Head of caudate nucleus (tissue), 42 donors: Measurements from ENCODE around the gene LRRC57.

Source experiments
- DNase-seq, 42 donors: peaks; one replicate each; pipeline versions ENCODE4 v3.0.0 to v3.0.0-alpha.2; 2020 to 2021; ENCODE audit warnings: mixed read lengths in 7 of 42
- intact Hi-C: fragments of 100-400 bp; cut with DNase I; formaldehyde crosslinking; loops from one replicate; pipeline ENCODE4 v1.15.0; 2022

LRRC57 gene

DNA sequence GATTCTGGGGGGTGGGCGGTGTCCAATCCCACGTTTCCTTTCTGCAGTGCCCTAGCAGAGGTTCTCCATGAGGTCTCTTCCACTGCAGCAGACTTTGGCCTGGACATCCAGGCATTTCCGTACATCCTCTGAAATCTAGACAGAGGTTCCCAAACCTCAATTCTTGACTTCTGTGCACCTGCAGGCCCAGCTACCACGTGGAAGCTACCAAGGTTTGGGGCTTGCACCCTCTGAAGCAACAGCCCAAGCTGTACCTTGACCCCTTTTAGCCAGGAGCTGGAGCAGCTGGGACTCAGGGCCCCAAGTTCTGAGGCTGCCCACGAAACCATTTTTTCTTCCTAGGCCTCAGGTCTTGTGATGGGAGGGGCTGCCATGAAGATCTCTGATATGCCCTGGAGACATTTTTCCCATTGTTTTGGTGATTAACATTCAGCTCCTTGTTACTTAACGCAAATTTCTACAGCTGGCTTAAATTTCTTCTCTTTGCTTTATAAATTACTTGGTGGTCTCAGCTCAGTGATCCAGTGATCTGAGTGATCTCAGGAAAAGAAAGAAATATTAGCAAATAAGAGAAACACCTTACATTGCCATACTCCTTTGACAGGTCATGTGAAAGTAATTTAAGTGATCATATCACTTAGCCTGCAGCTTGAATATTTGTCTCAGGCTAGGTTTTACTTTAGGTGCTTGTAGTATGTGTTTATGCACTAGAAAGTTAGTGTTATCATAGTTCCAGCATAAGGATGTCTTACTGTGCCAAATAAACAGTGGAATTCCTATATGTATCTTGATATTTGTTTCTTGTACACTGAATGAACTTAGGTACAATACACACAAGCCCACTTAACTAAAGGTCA lies 50.2 kb downstream of the LRRC57 start:
- no peak for DNase-seq
- intact Hi-C loops, result loop anchor here (5.0 to 10.0 kb wide), 2 partner anchors 46 to 79 kb away; partner anchors contain the start of genes HAUS2, LRRC57 and STARD9

DNA sequence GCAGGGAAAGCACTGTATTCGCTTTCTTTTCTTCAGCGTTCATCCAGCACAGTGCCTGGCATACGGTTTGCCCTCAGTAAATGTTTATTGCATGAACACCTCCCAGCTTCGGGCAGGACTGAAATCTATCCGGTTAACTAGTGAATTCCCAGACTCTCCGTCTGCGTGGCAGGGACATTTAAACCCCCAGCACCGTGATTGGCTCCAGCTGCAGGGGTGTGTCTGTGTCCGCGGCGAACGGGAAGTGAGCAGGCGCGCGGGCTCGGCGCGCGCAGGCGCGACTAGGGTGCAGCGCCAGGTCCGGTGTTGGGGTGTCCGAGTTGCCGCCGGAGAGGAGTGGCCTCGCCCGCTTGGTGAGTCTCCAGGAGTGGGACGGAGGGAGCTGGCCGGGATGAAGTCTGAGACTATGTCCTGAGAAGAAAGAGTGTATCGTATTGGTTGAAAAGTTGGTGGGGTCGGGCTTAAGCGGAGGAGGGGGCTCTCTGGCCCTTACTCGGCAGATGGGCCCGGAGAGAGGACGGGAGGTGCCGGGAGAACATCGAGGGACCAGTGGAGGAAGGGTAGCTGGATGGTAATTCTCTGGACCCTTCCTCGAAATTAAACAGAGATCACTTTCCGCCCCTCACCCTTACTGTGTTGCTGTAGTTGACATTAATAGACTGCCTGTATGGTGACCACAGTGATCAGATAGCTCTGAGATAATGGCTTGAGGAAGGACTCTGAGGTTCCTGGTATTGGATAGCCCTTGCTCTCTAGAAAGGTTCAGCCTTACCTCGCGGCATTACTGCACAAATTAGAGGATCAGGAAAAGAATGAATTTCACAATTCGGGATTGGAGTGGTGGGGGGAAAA lies 53.0 kb downstream of the LRRC57 start, which contains the start of gene SNAP23:
Gene SNAP23 (plus strand): TSS at position 274 of the 852 bp plus-strand sequence. CDS start 16,213 bp downstream, outside the sequence.
- intact Hi-C loops, result loop anchor here (5.0 to 10.0 kb wide), 2 partner anchors 49 to 82 kb away; partner anchors contain the start of genes HAUS2, LRRC57 and STARD9

DNA sequence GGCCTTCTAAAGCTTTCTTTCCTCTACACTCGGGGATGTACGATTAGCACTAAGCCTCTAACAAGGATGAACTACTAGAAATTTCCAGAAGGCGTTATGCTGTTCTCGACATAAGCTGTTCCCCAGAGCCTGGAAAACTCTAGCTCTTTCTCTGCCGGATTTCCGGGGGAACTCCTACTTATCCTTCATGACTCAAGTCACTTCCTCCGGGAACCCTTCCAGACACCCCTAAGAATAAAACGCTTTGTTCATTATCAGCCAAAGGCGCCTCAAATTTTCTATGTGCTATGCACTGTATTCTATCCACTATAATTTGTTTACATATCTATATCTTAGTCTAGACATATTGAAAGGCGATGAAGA lies 53.6 kb downstream of the LRRC57 start:
- intact Hi-C loops, result loop anchor here (5.0 to 10.0 kb wide), 2 partner anchors 50 to 82 kb away; partner anchors contain the start of genes HAUS2, LRRC57 and STARD9
- peak in 41 of 42 donors; percentile 16 to 90 (median 71) for DNase-seq

More for the DNA sequence above, 53.0 kb downstream of the LRRC57 start, which contains the start of gene SNAP23:
- peak; percentile 83 to 96 (median 92) for DNase-seq

DNA sequence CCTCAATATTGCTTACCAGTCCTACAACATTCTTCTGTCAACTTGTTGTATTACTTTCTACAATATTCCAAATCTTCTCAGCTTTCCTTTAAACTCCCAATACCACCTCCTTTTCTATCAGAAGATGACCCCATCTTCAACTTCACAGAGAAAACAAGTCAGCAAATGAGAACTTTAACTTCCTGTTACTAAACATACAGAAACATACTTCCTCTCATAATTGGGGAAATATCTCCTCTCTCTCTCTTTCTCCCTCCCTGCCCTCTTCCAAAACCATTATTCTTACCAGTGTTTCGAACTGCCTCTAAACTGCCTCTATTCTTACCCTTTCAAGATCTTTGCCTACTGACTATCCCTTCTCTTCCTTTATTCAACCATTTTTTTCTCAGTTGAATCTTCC lies 54.9 kb downstream of the LRRC57 start:
- no peak for DNase-seq
- intact Hi-C loops, result loop anchor here (10.0 kb wide), 1 partner anchor 51 kb away; the partner anchor contains the start of genes HAUS2 and LRRC57

DNA sequence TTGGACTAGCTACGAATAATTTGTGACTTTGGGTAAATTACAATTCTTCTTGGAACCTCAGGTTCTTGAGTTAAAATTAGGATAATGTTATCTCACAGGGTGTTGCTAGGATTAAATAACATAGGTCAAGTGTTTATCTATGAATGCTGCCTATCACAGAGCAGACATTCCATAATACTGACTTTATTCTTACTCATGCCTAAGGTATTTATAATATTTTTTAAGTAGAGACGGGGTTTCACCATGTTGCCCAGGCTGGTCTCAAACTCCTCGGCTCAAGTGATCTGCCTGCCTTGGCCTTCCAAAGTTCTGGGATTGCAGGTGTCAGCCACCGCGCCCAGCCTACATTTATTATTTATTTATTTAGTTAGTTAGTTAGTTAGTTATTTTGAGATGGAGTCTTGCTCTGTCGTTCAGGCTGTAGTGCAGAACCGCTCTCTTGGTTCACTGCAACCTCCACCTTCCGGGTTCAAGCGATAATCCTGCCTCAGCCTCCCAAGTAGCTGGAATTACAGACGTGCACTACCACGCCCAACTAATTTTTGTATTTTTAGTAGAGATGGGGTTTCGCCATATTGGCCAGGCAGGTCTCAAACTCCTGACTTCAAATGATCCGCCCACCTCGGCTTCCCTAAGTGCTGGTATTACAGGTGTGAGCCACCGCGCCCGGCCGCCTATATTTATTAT lies 56.9 kb downstream of the LRRC57 start:
- no peak for DNase-seq
- intact Hi-C loops, result loop anchor here (10.0 kb wide), 1 partner anchor 53 kb away; the partner anchor contains the start of genes HAUS2 and LRRC57

DNA sequence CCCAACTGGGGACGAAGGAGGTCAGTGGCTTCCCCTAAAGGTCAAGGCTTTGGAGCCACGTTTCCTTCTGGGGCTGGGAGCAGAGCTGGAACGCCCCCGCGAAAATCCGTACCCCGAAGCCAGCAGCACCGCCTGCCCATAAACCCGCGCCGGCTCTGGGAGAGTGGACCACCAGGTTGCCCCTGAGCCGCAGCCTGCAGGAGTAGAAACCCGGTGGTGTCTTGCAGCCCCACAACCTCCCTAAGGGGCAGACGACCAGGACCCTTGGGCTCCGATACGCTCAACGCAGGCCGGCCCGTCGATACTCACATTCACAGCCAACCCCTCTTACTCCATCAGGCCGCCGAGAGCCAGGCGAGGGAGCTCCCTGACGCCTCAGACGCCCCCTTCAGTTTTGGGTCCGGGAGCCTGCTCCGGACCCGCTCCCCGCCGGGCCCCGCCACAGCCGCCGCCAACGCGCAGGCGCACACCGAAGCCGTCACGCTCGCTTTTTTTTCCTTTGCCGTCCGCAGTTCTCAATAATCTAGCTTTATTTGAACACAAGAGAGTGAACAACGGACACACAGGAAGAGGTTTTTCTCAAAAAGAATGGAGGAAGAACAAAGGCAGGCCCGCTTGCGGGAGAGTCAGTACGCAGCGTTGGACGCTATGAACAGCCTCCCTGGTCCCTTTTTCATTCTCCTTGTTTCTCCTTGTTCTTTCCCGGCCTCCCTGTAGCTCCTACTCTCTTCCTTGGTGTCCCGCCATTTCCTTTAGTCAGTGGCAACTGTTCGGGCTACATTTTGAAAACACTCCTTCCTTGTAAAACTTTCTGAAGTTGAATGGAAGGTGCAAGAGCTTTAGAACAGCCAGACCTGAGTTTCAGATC lies 57.7 kb downstream of the LRRC57 start, which contains the start of gene ZNF106:
Gene ZNF106 (minus strand): TSS at position 471 of the 868 bp plus-strand sequence. CDS start 18,852 bp downstream, outside the sequence.
- intact Hi-C loops, result loop anchor here (10.0 kb wide), 1 partner anchor 54 kb away; the partner anchor contains the start of genes HAUS2 and LRRC57

DNA sequence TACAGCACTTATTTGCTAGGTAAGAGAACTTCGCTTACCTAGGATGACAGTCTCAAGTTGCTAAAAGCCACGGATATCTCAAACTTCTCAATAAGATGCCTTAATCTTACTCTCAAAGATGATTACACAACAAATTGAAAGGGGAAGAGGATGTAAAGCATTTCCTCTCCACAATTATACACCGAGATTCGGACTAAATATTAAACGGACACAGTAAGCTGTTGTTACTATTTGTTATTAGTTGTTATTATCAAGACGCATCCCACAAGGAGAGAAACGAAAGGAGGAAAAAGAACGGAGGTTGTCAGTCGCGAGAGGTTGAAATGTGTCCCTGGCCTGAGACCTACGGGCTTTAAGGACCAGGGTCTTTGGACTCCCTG lies 58.3 kb downstream of the LRRC57 start:
- no peak for DNase-seq
- intact Hi-C loops, result loop anchor here (10.0 kb wide), 1 partner anchor 55 kb away; the partner anchor contains the start of genes HAUS2 and LRRC57

More for the DNA sequence above, 57.7 kb downstream of the LRRC57 start, which contains the start of gene ZNF106:
- peak; percentile 65 to 95 (median 90) for DNase-seq
